NT2/D1 (cell line): ENCODE measurements around the gene RUNX2.

Experiments
- DNase-seq: peaks from one replicate; pipeline ENCODE4 v3.0.0-alpha.2; 2011; ENCODE audit warnings: low read depth, low spot score
- H3K27me3 ChIP-seq: 2 replicates; pipeline ENCODE4 v1.6.0; 2011; ENCODE audit warnings: mild to moderate bottlenecking; ENCODE audit not compliant: insufficient read length, insufficient read depth
- H3K36me3 ChIP-seq: 2 replicates; pipeline ENCODE4 v1.6.1; 2011; ENCODE audit warnings: mild to moderate bottlenecking, low read length, mixed read lengths; ENCODE audit not compliant: insufficient read depth, insufficient read length
- H3K4me1 ChIP-seq: 2 replicates; pipeline ENCODE4 v1.5.1; 2011; ENCODE audit not compliant: insufficient read depth, insufficient read length
- H3K4me3 ChIP-seq: 2 replicates; pipeline ENCODE4 v1.5.1; 2011; ENCODE audit warnings: low read depth; ENCODE audit not compliant: insufficient read length
- H3K9ac ChIP-seq: 2 replicates; pipeline ENCODE4 v1.6.0; 2011; ENCODE audit warnings: low read depth; ENCODE audit not compliant: insufficient read length
- H3K9me3 ChIP-seq: 2 replicates; pipeline ENCODE4 v1.5.1; 2011; ENCODE audit warnings: mild to moderate bottlenecking, low read length; ENCODE audit not compliant: insufficient read depth
- SUZ12 ChIP-seq: IDR thresholded peaks from 2 replicates; pipeline ENCODE4 v1.6.1; 2011; ENCODE audit not compliant: insufficient read length, insufficient read depth; ENCODE audit errors: extremely low read depth
- YY1 ChIP-seq: IDR thresholded peaks from 2 replicates; pipeline ENCODE4 v1.6.1; 2011; ENCODE audit not compliant: insufficient read length, insufficient read depth
- ZNF274 ChIP-seq: IDR thresholded peaks from 2 replicates; pipeline ENCODE4 v1.6.1; 2011; ENCODE audit warnings: mild to moderate bottlenecking, low read depth, low read length

RUNX2 gene

GRCh38 chr6:45630801-45631200 lies 302.7 kb downstream of the RUNX2 start:
- H3K9ac ChIP-seq = no peak overlapping the region
- no peaks in the 10 kb centered on the region for H3K4me1 ChIP-seq
- H3K36me3 ChIP-seq = no peaks in the 10 kb centered on the region
- no peak for DNase-seq
- H3K27me3 ChIP-seq = no peaks in the 10 kb centered on the region
- no peak for TF ChIP-seq YY1
- TF ChIP-seq SUZ12 = no peak
- no peak for TF ChIP-seq ZNF274
- H3K9me3 ChIP-seq = no peaks in the 10 kb centered on the region
- H3K4me3 ChIP-seq = no peak overlapping the region

GRCh38 chr6:45631396-45631795 lies 303.3 kb downstream of the RUNX2 start:
- Histone ChIP-seq H3K4me1 (no peaks in the 10 kb centered on the region), H3K36me3 (no peaks in the 10 kb centered on the region), H3K9ac (no peak overlapping the region), H3K27me3 (no peaks in the 10 kb centered on the region), H3K9me3 (no peaks in the 10 kb centered on the region), H3K4me3 (no peak overlapping the region)
- DNase-seq = no peak
- TF ChIP-seq YY1 (no peak), SUZ12 (no peak), ZNF274 (no peak)

GRCh38 chr6:45633272-45633908 lies 305.3 kb downstream of the RUNX2 start:
- H3K27me3 ChIP-seq = no peaks in the 10 kb centered on the region
- H3K9ac ChIP-seq = no peak overlapping the region
- no peaks in the 10 kb centered on the region for H3K4me1 ChIP-seq
- no peak for DNase-seq
- TF ChIP-seq YY1 (no peak), SUZ12 (no peak), ZNF274 (no peak)
- H3K4me3 ChIP-seq = no peak overlapping the region
- no peaks in the 10 kb centered on the region for H3K9me3 ChIP-seq
- no peaks in the 10 kb centered on the region for H3K36me3 ChIP-seq

GRCh38 chr6:45634231-45634630 lies 306.1 kb downstream of the RUNX2 start:
- Histone ChIP-seq H3K4me1 (no peaks in the 10 kb centered on the region), H3K9ac (no peak overlapping the region), H3K27me3 (no peaks in the 10 kb centered on the region), H3K36me3 (no peaks in the 10 kb centered on the region), H3K4me3 (no peak overlapping the region), H3K9me3 (no peaks in the 10 kb centered on the region)
- no peak for TF ChIP-seq ZNF274
- TF ChIP-seq SUZ12 = no peak
- no peak for DNase-seq

DNA sequence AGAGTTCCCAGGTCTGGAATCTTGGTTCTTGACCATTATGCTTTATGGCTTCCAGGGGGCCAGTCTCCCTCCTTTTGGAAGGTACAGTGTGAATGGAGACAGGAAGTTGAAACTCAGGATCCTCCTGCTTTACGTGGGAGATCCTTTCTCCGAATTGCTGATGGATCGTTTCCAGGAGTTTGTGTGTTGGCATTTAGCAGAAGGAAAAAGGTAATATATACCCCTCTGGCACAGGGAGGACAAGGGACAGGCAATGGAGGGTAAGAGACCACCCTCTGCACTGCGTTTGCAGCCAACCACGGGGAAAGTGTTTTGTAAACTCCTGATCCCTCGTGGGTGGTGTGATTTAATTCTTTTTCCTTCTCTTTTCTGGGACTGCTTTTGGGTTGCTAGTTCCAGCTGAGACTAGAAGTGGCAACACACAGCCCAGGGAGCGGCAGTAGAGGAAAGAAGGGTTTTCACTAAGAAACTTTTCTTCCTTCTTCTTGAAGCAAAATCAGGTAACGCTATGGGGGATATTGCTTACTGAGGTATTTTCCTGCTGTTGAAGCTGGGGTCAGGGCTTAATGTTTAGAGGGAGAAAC lies 307.2 kb downstream of the RUNX2 start:
- H3K4me1 ChIP-seq = no peaks in the 10 kb centered on the region
- H3K36me3 ChIP-seq = no peaks in the 10 kb centered on the region
- no peaks in the 10 kb centered on the region for H3K9me3 ChIP-seq
- TF ChIP-seq SUZ12 (no peak), YY1 (no peak), ZNF274 (no peak)
- no peak overlapping the region for H3K9ac ChIP-seq
- no peaks in the 10 kb centered on the region for H3K27me3 ChIP-seq
- H3K4me3 ChIP-seq = no peak overlapping the region
- no peak for DNase-seq

DNA sequence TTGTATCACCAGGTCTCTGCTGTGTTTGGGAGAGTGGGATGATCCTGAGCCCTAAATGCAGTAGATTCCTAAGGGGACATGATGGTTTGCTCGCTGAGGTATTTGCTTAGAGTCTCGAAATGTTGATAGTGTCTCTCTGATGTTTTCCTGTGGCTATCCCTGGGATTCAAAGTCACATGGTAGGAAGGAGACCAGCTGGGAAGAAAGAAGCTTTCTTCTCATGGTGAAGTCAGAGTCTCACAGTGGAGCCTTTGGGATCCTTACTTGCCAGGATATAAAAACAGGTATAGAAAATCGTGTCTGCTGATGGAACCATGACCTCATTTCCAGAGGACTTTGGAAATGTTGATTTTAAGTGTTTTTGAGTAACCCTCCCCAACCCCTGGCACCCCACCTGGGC lies 308.9 kb downstream of the RUNX2 start:
- Histone ChIP-seq H3K9ac (no peak overlapping the region), H3K4me3 (no peak overlapping the region)

DNA sequence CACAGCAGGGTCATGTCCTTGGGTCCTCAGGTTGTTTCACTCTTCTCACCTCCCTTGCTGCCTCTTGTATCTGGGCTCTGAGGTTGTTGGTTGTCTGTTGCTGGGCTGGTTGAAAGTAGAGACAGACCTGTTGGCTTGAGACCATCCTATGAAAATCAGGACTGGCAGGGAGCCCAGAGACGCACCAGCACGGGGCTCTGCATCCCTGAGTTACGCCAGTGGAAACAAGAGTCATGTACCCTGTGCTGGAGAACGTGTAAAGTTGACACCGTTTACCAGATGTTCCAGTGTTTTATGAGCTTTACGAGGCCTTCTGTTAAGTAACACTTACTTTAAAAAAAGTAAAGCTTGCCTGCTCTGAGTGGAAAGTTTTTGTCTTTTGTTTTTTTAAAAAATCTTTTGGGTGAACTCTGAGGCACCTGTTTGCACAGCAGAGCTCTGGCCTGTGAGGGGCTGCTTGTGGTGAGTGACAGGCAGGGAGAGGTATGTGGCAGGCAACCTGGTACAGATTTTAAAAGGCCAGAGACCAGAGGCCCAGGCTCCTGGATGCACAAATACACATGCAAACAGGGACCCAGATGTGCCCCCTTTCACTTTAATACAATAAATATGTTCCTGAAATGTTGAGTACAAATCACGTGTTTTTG lies 309.6 kb downstream of the RUNX2 start:
- Histone ChIP-seq H3K9ac (no peak overlapping the region), H3K9me3 (no peaks in the 10 kb centered on the region), H3K4me3 (no peak overlapping the region), H3K36me3 (no peaks in the 10 kb centered on the region), H3K27me3 (no peaks in the 10 kb centered on the region), H3K4me1 (no peaks in the 10 kb centered on the region)
- no peak for DNase-seq
- TF ChIP-seq YY1 = no peak
- no peak for TF ChIP-seq SUZ12
- TF ChIP-seq ZNF274 = no peak

More for the DNA sequence above, 308.9 kb downstream of the RUNX2 start:
- Histone ChIP-seq H3K4me1 (no peaks in the 10 kb centered on the region), H3K36me3 (no peaks in the 10 kb centered on the region), H3K9me3 (no peaks in the 10 kb centered on the region), H3K27me3 (no peaks in the 10 kb centered on the region)
- DNase-seq = no peak
- TF ChIP-seq SUZ12 = no peak
- TF ChIP-seq YY1 = no peak
- no peak for TF ChIP-seq ZNF274
